HepG2 (cell line): ENCODE results near the gene MICOS13.
A peak's percentile ranks its signal among the peaks of the same experiment; 100 is the strongest.

Experiments used
- CHD2 ChIP-seq: IDR thresholded peaks from 2 replicates; pipeline ENCODE4 v1.6.1; 2011; ENCODE audit warnings: low read depth, low read length, improper control_type of control experiment
- E2F1 ChIP-seq: sonication (generic); formaldehyde crosslinking; IDR thresholded peaks from 2 replicates; pipeline ENCODE4 v1.5.0; 2020; ENCODE audit warnings: missing genetic modification reagents
- IRF2 ChIP-seq: IDR thresholded peaks from 2 replicates; pipeline ENCODE4 v1.6.1; 2018; ENCODE audit warnings: missing genetic modification reagents, missing compliant biosample characterization
- NFATC3 ChIP-seq: sonication (generic); formaldehyde crosslinking; IDR thresholded peaks from 2 replicates; pipeline ENCODE4 v1.5.1; 2020; ENCODE audit warnings: mild to moderate bottlenecking, missing genetic modification reagents
- POLR2AphosphoS5 ChIP-seq: IDR thresholded peaks from 2 replicates; pipeline ENCODE4 v1.6.1; 2012; ENCODE audit warnings: low read depth, low read length
- ZNF383 ChIP-seq: sonication (generic); formaldehyde crosslinking; IDR thresholded peaks from 2 replicates; pipeline ENCODE4 v1.4.0; 2020; ENCODE audit warnings: missing genetic modification reagents, mild to moderate bottlenecking, borderline replicate concordance
- ZNF451 ChIP-seq: sonication (generic); formaldehyde crosslinking; IDR thresholded peaks from 2 replicates; pipeline ENCODE4 v1.5.0; 2020; ENCODE audit warnings: mild to moderate bottlenecking, missing genetic modification reagents
- TF ChIP-seq, protein P1 (sequence below), 2 experiments: sonication (generic) in 1 of 2; formaldehyde crosslinking in 1 of 2; IDR thresholded peaks; 2 replicates each; pipeline versions ENCODE4 v1.6.1 to v1.9.0; 2014 to 2022; ENCODE audit warnings: antibody characterized with exemption in 1 of 2, borderline replicate concordance in 1 of 2, inconsistent platforms in 1 of 2, low read depth in 1 of 2, missing genetic modification reagents in 1 of 2
- TF ChIP-seq, protein P2 (sequence below): sonication (generic); formaldehyde crosslinking; IDR thresholded peaks from 2 replicates; pipeline ENCODE4 v1.5.0; 2020; ENCODE audit warnings: mild to moderate bottlenecking, missing genetic modification reagents, moderate library complexity
- TF ChIP-seq, protein P3 (sequence below): IDR thresholded peaks from 2 replicates; pipeline ENCODE4 v1.6.1; 2016; ENCODE audit warnings: low read depth

GRCh38 chr19:5718579-5719273 is 38.4 kb upstream of the MICOS13 start:
- TF ChIP-seq, protein P1, sequence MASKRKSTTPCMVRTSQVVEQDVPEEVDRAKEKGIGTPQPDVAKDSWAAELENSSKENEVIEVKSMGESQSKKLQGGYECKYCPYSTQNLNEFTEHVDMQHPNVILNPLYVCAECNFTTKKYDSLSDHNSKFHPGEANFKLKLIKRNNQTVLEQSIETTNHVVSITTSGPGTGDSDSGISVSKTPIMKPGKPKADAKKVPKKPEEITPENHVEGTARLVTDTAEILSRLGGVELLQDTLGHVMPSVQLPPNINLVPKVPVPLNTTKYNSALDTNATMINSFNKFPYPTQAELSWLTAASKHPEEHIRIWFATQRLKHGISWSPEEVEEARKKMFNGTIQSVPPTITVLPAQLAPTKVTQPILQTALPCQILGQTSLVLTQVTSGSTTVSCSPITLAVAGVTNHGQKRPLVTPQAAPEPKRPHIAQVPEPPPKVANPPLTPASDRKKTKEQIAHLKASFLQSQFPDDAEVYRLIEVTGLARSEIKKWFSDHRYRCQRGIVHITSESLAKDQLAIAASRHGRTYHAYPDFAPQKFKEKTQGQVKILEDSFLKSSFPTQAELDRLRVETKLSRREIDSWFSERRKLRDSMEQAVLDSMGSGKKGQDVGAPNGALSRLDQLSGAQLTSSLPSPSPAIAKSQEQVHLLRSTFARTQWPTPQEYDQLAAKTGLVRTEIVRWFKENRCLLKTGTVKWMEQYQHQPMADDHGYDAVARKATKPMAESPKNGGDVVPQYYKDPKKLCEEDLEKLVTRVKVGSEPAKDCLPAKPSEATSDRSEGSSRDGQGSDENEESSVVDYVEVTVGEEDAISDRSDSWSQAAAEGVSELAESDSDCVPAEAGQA (IDR thresholded peaks at IDR 0.05; ENCODE audit: low read depth): no peak
- TF ChIP-seq, protein P1 (CRISPR knock-in tag; IDR thresholded peaks at IDR 0.05; ENCODE audit: borderline replicate concordance): no peak
- no peak for TF ChIP-seq IRF2 (CRISPR knock-in tag)
- TF ChIP-seq ZNF383 (CRISPR knock-in tag): no peak
- TF ChIP-seq POLR2AphosphoS5: 0 out of 2 replicates have a peak, but pooled peaks have one; percentile 19
- TF ChIP-seq CHD2: no peak
- no peak for TF ChIP-seq ZNF451 (CRISPR knock-in tag)
- TF ChIP-seq NFATC3 (CRISPR knock-in tag): no peak
- TF ChIP-seq, protein P2, sequence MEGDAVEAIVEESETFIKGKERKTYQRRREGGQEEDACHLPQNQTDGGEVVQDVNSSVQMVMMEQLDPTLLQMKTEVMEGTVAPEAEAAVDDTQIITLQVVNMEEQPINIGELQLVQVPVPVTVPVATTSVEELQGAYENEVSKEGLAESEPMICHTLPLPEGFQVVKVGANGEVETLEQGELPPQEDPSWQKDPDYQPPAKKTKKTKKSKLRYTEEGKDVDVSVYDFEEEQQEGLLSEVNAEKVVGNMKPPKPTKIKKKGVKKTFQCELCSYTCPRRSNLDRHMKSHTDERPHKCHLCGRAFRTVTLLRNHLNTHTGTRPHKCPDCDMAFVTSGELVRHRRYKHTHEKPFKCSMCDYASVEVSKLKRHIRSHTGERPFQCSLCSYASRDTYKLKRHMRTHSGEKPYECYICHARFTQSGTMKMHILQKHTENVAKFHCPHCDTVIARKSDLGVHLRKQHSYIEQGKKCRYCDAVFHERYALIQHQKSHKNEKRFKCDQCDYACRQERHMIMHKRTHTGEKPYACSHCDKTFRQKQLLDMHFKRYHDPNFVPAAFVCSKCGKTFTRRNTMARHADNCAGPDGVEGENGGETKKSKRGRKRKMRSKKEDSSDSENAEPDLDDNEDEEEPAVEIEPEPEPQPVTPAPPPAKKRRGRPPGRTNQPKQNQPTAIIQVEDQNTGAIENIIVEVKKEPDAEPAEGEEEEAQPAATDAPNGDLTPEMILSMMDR: no peak
- TF ChIP-seq, protein P3, sequence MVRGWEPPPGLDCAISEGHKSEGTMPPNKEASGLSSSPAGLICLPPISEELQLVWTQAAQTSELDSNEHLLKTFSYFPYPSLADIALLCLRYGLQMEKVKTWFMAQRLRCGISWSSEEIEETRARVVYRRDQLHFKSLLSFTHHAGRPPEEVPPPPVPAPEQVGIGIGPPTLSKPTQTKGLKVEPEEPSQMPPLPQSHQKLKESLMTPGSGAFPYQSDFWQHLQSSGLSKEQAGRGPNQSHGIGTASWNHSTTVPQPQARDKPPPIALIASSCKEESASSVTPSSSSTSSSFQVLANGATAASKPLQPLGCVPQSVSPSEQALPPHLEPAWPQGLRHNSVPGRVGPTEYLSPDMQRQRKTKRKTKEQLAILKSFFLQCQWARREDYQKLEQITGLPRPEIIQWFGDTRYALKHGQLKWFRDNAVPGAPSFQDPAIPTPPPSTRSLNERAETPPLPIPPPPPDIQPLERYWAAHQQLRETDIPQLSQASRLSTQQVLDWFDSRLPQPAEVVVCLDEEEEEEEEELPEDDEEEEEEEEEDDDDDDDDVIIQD: no peak
- no peak for TF ChIP-seq E2F1 (CRISPR knock-in tag)
